Naive thymus-derived CD8-positive, alpha-beta T cell (primary cell): ENCODE results near the gene PRMT1. TPM values are rescaled to one million over a fixed set of nuclear protein-coding genes. Genes with fewer than 3 reads are reported as not detected.
A peak's percentile ranks its signal among the peaks of the same experiment; 100 is the strongest.
"Not testable (repeated sequence)": the region's sequence is repeated elsewhere in the genome, so short reads cannot be mapped to it uniquely, and the experiment has no call there.

Source experiments
- ATAC-seq, 2 donors: fragments of 150-1000 bp; cut with Tn5 transposase in 1 of 2; sonication (Bioruptor Pico), chemical (Tn5 transposase) in 1 of 2; 1 replicate in 1 of 2; 2 replicates in 1 of 2; pipeline ENCODE4 v1.10.0; 2021; ENCODE audit warnings: mild to moderate bottlenecking in 2 of 2, moderate library complexity in 2 of 2
- POLR2A ChIA-PET: fragments of 350-600 bp; sonication (Branson Sonifier 250); formaldehyde crosslinking; loops from one replicate; lab custom pipeline; 2021; ENCODE audit warnings: antibody characterized with exemption; lab: Charles Lee
- DNase-seq, 10 donors: peaks; one replicate each; pipeline versions ENCODE4 v3.0.0 to v3.0.0-alpha.2; 2020 to 2022
- H3K27ac Mint-ChIP-seq, 10 donors: one replicate each; pipeline ENCODE4 v1.8.0; 2020 to 2022; ENCODE audit warnings: mild to moderate bottlenecking in 10 of 10, mixed read lengths in 10 of 10, moderate library complexity in 4 of 10, inconsistent platforms in 1 of 10
- H3K27me3 Mint-ChIP-seq, 5 donors: one replicate each; pipeline ENCODE4 v1.8.0; 2021 to 2022; ENCODE audit warnings: mixed read lengths in 5 of 5
- H3K36me3 Mint-ChIP-seq, 3 donors: one replicate each; pipeline ENCODE4 v1.8.0; 2020 to 2022; ENCODE audit warnings: mixed read lengths in 3 of 3, mild to moderate bottlenecking in 2 of 3, inconsistent platforms in 1 of 3
- H3K4me1 Mint-ChIP-seq, 4 donors: one replicate each; pipeline ENCODE4 v1.8.0; 2021 to 2022; ENCODE audit warnings: mixed read lengths in 4 of 4
- H3K4me3 Mint-ChIP-seq, 10 donors: one replicate each; pipeline ENCODE4 v1.8.0; 2020 to 2022; ENCODE audit warnings: mild to moderate bottlenecking in 10 of 10, mixed read lengths in 10 of 10, moderate library complexity in 6 of 10, inconsistent platforms in 1 of 10
- H3K9me3 Mint-ChIP-seq, 9 donors: one replicate each; pipeline ENCODE4 v1.8.0; 2020 to 2022; ENCODE audit warnings: mixed read lengths in 9 of 9, mild to moderate bottlenecking in 3 of 9, inconsistent platforms in 1 of 9, moderate library complexity in 1 of 9
- polyA plus RNA-seq, 3 donors: library from polyadenylated mRNA; unstranded; fragments of 300-500 nt; fragmentation: Illumina TruSeq; gene quantifications; one replicate each; pipeline ENCODE4 v1.2.3, GENCODE V29; 2021
- total RNA-seq, 8 experiments: library from RNA in 2 of 8; stranded (reverse) in 2 of 8; gene quantifications; one replicate each; pipeline ENCODE4 v1.2.3 and lab custom pipeline; 2021 to 2026

The PRMT1 gene
- total RNA-seq (100 to 1,000 TPM in 1 of 2 experiments, 10 to 100 TPM in 1; 97.4 to 100 TPM), polyA plus RNA-seq (100 to 1,000 TPM; 150 to 162 (median 158) TPM), total RNA-seq (lab: John Stamatoyannopoulos, UW) (52.2 to 646 (median 85.3) reads per million in 6 experiments)

DNA sequence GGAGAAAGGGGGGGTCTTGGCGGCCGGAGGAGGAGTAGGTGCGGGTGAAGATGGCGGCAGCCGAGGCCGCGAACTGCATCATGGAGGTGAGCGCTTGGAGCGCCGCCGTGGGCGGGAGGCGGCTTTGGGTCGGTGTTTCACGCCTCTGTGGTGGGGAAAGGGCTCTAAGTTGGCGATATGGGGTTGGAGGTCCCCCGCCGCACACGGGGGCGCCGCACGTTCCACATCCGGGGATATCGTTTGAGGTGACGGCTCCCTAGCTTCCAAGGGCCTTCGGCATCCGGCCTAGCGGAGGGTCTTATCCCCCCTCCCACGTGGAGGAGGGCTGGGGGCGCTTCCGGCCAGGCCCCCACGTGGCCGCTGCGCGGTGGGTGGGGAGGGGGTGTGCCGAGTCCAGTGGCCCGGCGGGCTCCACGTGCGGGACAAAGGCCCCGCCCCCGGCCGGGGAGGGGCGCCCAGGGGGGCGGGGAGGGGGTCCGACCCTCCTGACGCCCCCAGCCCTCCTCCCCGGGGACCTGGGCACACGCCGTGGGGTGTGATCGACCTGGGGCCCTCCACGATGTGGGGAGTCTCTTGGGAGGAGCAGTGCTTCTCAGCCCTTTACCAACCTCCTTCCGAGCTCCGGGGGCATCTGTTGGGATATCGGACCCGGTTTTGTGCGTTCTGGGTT lies at the start of gene PRMT1:
PRMT1 (plus strand) TSS at position 41 of the 670 bp plus-strand sequence; CDS start at position 51, 10 bp downstream.
- POLR2A ChIA-PET, result interaction anchor here (0.5 to 7.5 kb wide), 31 partner anchors 9 to 619 kb away, joined by 3 to 63 read pairs (median 6); partner anchors contain the start of genes ADM5, ALDH16A1, ATF5 and BCL2L12
- H3K4me1 Mint-ChIP-seq, result peaks cover 27 to 50% (median 41%) of the 10 kb centered on the region in 4 donors
- H3K27ac Mint-ChIP-seq, result peak within 1 kb of the TSS; percentile 84 to 100 (median 98)
- peaks cover 0 to 1% (median 0%) of the 10 kb centered on the region in 9 donors for H3K9me3 Mint-ChIP-seq
- H3K27me3 Mint-ChIP-seq, result no peaks in the 10 kb centered on the region
- ATAC-seq (peak; percentile 11 to 43), DNase-seq (peak in 9 of 10 donors; percentile 35 to 75 (median 60))
- peak within 1 kb of the TSS; percentile 89 to 100 (median 98) for H3K4me3 Mint-ChIP-seq
- peaks cover 0 to 17% (median 2%) of the 10 kb centered on the region in 3 donors for H3K36me3 Mint-ChIP-seq

DNA sequence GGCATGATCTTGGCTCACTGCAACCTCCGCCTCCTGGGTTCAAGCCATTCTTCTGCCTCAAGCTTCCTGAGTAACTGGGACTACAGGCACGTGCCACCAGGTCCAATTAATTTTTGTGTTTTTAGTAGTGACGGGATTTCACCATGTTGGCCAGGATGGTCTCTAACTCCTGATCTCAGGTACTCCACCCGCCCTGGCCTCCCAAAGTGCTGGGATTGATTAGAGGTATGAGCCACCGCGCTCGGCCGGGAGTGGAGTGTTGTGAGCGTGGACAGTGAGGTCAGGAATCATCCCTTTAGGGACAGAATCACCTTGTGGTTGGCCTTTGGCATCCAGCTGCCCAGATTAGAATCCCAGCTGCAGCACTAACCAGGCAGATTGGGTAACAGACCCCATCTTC lies 47.4 kb upstream of the PRMT1 start:
- H3K4me1 Mint-ChIP-seq, result peaks cover 0 to 5% (median 2%) of the 10 kb centered on the region in 4 donors
- POLR2A ChIA-PET, result interaction anchor here (0.6 to 2.2 kb wide), 3 partner anchors 38 to 51 kb away, joined by 3 to 7 read pairs (median 4); no protein-coding TSS in a partner anchor
- peak overlapping the region in 6 of 10 donors; percentile 34 to 70 (median 44) for H3K27ac Mint-ChIP-seq
- no peak for ATAC-seq
- H3K9me3 Mint-ChIP-seq, result no peaks in the 10 kb centered on the region
- DNase-seq, result no peak
- peak overlapping the region in 1 of 10 donors; percentile 22 for H3K4me3 Mint-ChIP-seq
- H3K27me3 Mint-ChIP-seq, result no peaks in the 10 kb centered on the region
- peaks cover 0 to 27% (median 0%) of the 10 kb centered on the region in 3 donors for H3K36me3 Mint-ChIP-seq

DNA sequence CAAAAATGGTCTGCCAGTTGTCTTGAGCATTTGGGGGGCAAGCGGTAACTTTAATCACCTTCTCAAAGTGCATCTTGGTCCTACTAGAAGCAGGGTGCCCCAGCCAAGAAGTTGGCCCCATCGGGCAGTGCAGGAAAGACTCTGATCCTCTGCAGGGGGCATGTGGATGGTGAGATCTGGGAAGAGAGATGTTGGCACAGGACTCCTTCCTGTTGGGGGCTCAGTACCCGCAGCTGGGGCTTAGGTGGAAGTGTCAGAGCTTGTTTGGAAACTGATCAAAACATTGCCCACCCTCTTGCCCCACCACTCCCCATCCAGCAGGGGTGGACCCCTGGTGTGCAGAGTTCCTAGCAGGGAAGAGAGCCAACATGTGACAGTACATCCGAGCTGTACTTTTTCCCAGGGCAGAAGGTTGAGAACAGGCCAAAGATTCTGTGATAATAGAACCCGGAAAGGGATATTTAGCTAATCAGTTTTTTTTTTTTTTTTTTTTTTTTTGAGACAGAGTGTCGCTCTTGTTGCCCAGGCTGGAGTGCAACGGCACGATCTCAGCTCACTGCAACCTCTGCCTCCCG lies 46.0 kb upstream of the PRMT1 start:
- Mint-ChIP-seq H3K4me1 (peaks cover 0 to 8% (median 4%) of the 10 kb centered on the region in 4 donors), H3K27ac (peak overlapping the region in 7 of 10 donors; percentile 15 to 78 (median 48)), H3K27me3 (no peaks in the 10 kb centered on the region), H3K9me3 (no peaks in the 10 kb centered on the region), H3K36me3 (peaks cover 0 to 18% (median 0%) of the 10 kb centered on the region in 3 donors), H3K4me3 (no peak overlapping the region)
- no peak for DNase-seq
- POLR2A ChIA-PET, result interaction anchor here (0.6 to 2.2 kb wide), 9 partner anchors 9 to 45 kb away, joined by 3 to 13 read pairs (median 4); partner anchors contain the start of genes PRMT1, RRAS and SCAF1
- no peak for ATAC-seq

DNA sequence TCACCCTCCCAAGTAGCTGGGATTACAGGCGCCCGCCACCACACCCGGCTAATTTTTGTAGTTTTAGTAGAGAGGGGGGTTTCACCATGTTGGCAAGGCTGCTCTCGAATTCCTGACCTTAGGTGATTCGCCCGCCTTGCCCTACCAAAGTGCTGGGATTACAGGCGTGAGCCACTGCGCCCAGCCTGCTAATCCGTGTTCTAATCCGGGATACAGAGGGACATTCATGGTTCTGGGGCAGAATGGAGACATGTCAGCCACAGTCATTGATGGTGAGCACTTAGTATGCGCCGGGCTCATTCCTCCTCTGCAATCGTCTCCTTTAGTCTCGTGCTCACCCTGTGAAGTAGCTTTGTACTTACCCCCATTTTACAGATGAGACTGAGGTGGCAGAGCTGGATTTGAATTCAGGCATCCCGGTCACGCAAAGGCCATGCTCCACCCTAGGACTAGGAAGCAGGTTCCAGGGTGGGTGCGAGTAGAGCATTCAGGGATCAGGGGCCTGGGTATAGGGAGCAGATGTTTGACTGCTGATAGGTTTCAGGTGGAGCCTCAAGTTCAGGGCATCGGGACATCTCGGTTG lies 45.4 kb upstream of the PRMT1 start:
- DNase-seq, result no peak
- POLR2A ChIA-PET, result interaction anchor here (1.0 to 2.1 kb wide), 5 partner anchors 8 to 45 kb away, joined by 3 to 13 read pairs (median 4); partner anchors contain the start of genes PRMT1, RRAS and SCAF1
- Mint-ChIP-seq H3K4me3 (no peak overlapping the region), H3K9me3 (no peaks in the 10 kb centered on the region), H3K4me1 (peaks cover 0 to 8% (median 4%) of the 10 kb centered on the region in 4 donors), H3K36me3 (peaks cover 0 to 15% (median 0%) of the 10 kb centered on the region in 3 donors), H3K27me3 (no peaks in the 10 kb centered on the region), H3K27ac (peak overlapping the region in 4 of 10 donors; percentile 20 to 77 (median 46))
- ATAC-seq, result no peak

DNA sequence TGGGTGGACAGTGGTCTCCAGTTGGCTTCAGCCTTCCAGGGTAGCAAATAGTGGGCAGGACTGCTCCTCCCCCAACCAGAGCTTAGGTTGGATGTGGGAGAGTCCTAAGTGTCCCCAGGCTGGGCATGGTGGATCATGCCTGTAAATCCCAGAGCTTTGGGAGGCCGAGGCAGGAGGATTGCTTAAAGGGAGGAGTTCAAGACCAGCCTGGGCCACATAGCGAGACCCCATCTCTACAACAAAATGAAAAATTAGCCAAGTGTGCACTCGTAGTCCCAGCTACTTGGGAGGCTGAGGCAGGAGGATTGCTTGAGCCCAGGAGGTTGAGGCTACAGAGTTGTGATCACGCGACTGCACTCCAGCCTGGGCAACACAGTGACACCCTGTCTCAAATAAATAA lies 44.5 kb upstream of the PRMT1 start:
- no peaks in the 10 kb centered on the region for H3K27me3 Mint-ChIP-seq
- H3K36me3 Mint-ChIP-seq, result peaks cover 0 to 8% (median 0%) of the 10 kb centered on the region in 3 donors
- H3K4me3 Mint-ChIP-seq, result no peak overlapping the region
- no peaks in the 10 kb centered on the region for H3K9me3 Mint-ChIP-seq
- peak overlapping the region in 3 of 10 donors; percentile 20 to 70 (median 29) for H3K27ac Mint-ChIP-seq
- POLR2A ChIA-PET, result interaction anchor here (1.4 kb wide), 1 partner anchor 17 kb away, joined by 3 read pairs; no protein-coding TSS in a partner anchor
- DNase-seq, result no peak
- peaks cover 0 to 9% (median 4%) of the 10 kb centered on the region in 4 donors for H3K4me1 Mint-ChIP-seq
- no peak for ATAC-seq

DNA sequence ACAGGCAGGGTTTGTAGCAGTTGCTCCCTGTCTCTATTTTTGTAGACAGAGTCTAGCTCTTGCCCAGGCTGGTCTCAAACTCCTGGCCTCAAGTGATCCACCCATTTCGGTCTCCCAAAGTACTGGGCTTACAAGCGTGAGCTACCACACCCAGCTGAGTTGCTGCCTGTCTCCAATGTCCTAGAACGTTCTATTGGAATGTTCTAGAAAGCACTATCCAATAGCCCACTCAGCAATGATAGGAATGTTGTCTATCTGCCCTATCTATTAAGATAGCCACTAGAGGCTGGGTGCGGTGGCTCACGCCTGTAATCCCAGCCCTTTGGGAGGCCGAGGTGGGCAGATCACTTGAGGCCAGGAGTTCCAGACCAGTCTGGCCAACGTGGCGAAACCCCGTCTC lies 43.8 kb upstream of the PRMT1 start:
- H3K36me3 Mint-ChIP-seq, ATAC-seq, H3K27ac Mint-ChIP-seq, H3K27me3 Mint-ChIP-seq, POLR2A ChIA-PET, H3K9me3 Mint-ChIP-seq, DNase-seq, H3K4me3 Mint-ChIP-seq: not testable (repeated sequence)
- H3K4me1 Mint-ChIP-seq, result peaks cover 4 to 14% (median 10%) of the 10 kb centered on the region in 4 donors

DNA sequence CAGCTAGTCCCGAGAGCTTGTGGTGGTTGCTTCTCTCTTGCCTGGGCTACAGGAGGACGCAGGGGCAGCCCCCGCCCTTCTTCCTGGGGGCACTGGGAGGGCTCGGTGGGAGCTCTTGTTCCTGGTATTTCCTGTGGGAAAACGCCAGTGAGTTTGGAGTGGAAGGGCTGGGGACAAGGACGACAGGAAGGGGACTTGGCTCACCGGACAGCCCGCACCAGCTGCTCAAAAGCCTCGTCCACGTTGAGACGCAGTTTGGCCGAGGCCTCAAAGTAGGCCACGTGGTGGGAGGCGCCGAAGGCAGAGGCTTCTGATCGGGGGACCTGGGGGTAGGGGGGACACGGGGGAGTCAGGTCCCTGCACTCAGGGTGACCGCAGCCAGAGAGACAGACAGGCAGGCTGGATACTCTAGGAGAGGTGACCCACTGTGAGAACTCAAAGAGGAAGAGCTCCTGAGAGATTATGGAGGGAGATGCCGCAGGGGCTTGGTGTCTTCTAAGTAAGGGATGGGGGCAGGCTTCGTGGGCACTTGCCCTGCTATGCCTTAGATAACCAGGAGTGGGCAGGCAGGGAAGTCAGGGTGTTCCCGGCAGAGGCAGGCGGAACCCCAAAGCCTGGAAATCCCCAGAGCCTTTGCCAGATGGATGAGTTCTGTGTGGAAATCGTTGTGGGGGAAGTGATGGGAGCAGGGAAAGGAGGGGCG lies 41.4 kb upstream of the PRMT1 start:
- Mint-ChIP-seq H3K9me3 (no peaks in the 10 kb centered on the region), H3K27ac (peak overlapping the region in 6 of 10 donors; percentile 53 to 86 (median 69)), H3K4me3 (no peak overlapping the region), H3K36me3 (no peaks in the 10 kb centered on the region), H3K4me1 (peaks cover 21 to 30% (median 27%) of the 10 kb centered on the region in 4 donors), H3K27me3 (no peaks in the 10 kb centered on the region)
- POLR2A ChIA-PET, result interaction anchor here (0.6 kb wide), 2 partner anchors 16 to 218 kb away, joined by 3 read pairs; no protein-coding TSS in a partner anchor
- no peak for DNase-seq
- ATAC-seq, result no peak

DNA sequence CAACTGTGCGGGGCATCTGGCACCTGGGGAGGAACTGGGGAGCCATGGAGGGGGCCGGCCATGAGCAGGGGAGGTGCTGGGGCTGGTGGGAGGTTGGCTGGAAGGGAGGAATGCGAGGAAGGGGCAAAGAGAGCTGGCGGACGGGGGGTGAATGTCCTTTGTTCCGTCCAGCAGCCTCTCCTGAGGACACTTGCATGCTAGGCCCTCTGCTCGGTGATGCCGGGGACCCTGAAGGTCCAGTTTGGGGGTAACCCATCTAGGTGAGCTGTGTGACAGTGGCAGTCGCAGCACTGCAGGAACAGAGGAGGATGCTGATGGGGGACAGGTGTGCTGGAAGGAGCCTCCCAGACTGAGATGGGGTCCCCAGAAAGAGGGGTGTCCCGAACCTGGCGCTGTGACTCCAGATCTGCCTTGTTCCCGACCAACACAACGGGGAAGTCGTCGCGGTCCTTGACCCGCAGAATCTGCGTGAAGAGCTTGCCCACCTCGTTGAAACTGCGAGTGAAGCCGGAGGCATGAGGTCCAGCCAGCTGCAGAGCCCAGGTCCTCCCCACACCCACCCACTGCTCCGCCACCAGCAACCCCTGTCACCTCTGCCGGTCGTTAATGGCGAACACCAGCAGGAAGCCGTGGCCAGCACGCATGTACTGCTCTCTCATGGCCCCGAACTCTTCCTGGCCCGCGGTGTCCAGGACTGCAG lies 40.7 kb upstream of the PRMT1 start:
- POLR2A ChIA-PET, result interaction anchor here (0.6 kb wide), 1 partner anchor 17 kb away, joined by 3 read pairs; no protein-coding TSS in a partner anchor
- H3K27ac Mint-ChIP-seq, result peak overlapping the region in 8 of 10 donors; percentile 22 to 81 (median 56)
- H3K9me3 Mint-ChIP-seq, result no peaks in the 10 kb centered on the region

DNA sequence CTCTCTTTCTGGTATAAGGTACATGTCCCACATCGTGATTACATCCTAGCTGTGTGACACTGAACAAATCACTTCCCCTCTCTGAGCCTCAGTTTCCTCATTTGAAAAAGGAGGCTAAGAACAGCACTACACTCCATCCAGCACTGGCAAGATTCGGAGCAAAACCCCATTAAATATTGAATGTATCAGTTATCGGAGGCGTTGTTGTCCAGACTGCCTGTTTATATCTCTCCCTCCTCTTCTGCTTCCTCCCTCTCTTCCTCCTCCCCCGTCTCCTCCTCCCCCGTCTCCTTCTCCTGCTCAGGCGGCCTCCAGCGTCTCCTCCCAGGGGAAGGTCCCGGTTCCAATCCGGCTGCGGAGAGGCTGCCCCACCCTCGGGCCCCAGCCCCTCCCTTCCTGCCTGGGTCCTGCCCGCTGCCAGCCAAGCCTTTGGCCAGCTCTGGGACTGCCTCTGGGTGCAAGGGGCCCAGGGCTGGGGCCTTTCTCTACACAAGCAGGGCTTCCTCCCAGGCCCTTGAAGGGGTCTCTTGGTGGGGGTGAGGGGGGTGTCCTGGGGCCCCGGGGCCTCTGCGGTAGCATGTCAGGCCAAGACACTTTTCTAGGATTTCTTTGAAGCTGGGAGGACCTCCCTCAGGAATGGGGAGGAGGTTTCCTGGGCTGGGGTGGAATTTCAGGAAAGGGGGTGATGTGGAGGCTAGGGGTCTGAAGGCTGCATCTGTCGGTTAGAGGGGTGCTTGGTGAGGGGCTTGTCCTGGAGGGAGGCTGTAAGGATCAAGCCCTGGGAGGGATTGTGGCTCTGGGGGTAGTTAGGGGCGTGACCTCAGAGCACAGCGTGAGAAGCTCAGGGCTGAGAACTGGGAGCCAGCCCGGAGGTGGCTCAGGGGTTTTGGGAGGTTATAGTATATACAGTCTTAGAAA lies 39.0 kb upstream of the PRMT1 start:
- no peak for DNase-seq
- Mint-ChIP-seq H3K36me3 (no peaks in the 10 kb centered on the region), H3K27ac (peak overlapping the region in 9 of 10 donors; percentile 18 to 93 (median 76)), H3K9me3 (no peaks in the 10 kb centered on the region), H3K4me1 (peaks cover 32 to 49% (median 41%) of the 10 kb centered on the region in 4 donors), H3K4me3 (peak overlapping the region; percentile 33 to 97 (median 71)), H3K27me3 (no peaks in the 10 kb centered on the region)
- ATAC-seq, result no peak
- POLR2A ChIA-PET, result interaction anchor here (1.0 to 7.8 kb wide), 4 partner anchors 26 to 57 kb away, joined by 3 to 180 read pairs (median 54); partner anchors contain the start of genes BCL2L12, IRF3, PRMT1 and PRR12

More for the DNA sequence above, 40.7 kb upstream of the PRMT1 start:
- ATAC-seq (no peak), DNase-seq (no peak)
- H3K27me3 Mint-ChIP-seq, result no peaks in the 10 kb centered on the region
- H3K4me1 Mint-ChIP-seq, result peaks cover 24 to 37% (median 29%) of the 10 kb centered on the region in 4 donors
- H3K4me3 Mint-ChIP-seq, result no peak overlapping the region
- no peaks in the 10 kb centered on the region for H3K36me3 Mint-ChIP-seq

DNA sequence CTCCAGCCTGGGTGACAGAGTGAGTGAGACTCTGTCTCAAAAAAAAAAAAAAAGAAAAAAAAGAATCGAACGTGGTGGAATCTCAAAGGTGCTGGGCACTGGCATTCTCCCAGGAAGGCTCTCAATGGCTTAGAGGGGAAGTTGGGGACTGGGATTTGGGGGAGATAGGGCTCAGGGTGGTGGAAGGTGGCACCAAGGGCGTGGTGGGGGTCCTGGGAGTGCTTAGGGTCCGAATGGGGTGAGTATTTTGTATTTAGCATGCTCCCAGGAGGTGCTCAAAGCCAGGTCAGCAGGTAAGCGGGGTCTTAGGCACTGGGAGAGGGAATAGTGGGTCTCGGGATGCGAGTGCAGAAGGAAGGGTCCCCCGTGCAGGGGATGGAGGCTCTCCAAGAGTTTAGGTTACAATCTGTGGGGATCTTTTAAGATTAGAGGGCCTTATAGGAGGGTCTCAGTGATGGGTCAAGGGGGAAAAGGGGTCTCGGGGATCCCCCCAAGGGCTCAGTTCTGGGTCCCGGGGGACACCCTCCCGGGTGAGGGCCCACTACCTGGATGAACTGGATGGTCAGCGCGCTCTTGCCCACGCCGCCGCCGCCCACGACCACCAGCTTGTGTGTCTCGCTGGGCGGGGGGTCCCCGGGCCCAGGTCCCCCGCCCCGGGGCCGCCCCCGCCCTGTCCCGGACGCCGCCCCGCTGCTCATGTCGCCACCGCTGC lies 37.5 kb upstream of the PRMT1 start:
- Mint-ChIP-seq H3K9me3 (no peaks in the 10 kb centered on the region), H3K36me3 (no peaks in the 10 kb centered on the region), H3K4me1 (peaks cover 43 to 63% (median 56%) of the 10 kb centered on the region in 4 donors), H3K27ac (peak overlapping the region; percentile 48 to 99 (median 97)), H3K4me3 (peak overlapping the region; percentile 87 to 98 (median 94)), H3K27me3 (no peaks in the 10 kb centered on the region)
- POLR2A ChIA-PET, result interaction anchor here (0.6 to 7.8 kb wide), 29 partner anchors 8 to 1276 kb away, joined by 3 to 180 read pairs (median 4); partner anchors contain the start of genes AKT1S1, ATF5, BCL2L12 and IRF3
- DNase-seq, result peak in 2 of 10 donors; percentile 17 to 22
- ATAC-seq, result no peak
